Skin of body (tissue), 2 donors: ENCODE results near the gene LHPP. TPM values are rescaled to one million over a fixed set of nuclear protein-coding genes. Genes with fewer than 3 reads are reported as not detected.
"Not testable (repeated sequence)": the region's sequence is repeated elsewhere in the genome, so short reads cannot be mapped to it uniquely, and the experiment has no call there.

Source experiments
- DNase-seq: peaks from one replicate; lab custom pipeline; 2025; lab: John Stamatoyannopoulos, UW
- total RNA-seq: library from RNA; depleted of rRNA; stranded (reverse); fragments of >200 nt; gene quantifications from one replicate; pipeline ENCODE4 v1.2.3, GENCODE V29; 2014

The LHPP gene
- total RNA-seq, 1 donor from 2014 or later, result 7.7 TPM

DNA sequence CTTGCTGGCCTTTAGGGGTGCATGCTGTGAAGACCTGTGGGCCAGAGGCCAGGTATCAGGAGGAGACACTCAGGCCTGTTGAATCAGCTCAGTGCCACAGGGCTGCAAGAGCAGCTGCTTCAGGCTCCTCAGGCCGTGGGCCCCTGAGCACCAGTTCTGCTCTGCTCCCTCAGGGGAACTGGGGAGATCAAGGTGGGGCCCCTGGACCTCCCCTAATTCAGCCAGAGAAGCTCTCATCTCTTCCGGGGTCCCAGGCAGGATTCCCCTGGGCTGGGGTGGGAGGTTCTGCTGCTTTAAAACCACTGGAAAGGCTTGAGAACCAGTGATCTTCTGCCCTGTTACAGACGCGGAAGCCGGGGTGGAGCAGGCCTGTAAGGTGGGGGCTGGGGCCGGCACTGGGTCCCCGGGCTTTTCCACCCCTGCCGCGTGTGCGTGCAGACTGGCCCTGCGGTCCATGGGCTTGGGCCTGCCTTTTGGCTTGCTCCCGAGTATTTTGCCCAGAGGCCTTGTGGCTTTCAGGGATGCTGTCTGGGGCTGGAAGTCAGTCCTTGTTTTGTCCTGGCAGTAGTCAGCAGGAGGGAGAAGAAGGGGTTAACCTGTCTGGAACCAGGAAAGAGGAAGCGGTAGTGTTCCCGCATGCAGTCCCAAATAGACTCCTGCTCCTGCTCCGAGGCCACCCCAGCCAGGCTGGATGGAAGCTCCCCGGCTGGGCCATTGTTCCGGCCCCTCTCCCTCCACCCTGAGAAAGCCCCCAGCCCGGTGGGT lies 74.3 kb downstream of the LHPP start:
- no peak for DNase-seq

DNA sequence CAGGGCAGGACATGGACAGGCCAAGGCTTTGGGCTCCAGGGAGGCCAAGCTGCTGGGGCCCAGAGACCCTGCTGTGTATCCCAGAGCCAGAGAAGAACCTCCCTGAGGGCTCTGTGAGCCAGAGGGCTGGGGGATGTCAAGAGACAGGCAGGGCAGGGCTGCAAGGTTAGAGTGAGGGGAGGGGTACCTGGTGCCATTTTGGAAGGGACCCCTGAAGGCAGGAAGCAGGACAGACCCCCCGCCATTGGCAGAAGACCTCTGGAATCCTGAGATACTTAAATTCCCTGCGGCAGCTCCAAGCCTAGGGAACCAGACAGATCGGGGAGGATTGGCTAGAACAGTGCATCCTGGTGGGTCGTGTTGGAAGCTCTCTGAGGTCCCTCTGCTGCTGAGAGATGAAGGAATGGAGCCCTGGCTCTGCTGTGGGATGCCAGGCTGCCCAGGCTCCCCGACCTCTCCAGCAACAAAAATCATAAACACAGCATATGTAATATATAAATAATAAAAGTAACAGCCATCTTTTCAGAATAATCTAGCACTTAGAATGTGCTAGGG lies 75.0 kb downstream of the LHPP start:
- no peak for DNase-seq

DNA sequence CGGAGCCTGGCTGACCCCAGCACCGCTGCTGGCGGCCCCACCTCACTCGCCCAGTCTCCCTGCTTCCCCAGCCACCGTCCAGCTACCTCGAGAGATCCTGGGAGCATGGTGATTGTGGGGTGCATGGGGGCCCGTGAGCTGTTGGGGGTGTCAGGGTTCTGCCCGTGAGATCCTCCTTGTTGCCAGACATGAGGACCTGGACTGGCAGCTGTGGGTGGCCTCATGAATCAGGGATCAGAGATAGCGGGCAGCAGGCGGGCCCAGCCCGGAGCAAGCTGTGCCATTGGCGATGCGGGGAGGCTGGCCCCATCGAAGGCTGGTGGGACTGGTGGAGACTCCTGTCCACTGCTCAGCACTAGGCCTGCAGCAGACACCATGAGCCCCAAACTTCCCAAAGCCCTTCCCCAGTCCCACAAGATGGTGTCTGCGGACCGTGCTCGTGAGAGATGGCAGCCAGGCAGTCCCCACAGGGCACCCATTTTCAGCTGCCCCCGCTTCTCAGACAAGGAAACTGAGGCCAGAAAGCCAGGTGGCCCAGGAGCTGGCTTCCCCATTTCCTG lies 75.6 kb downstream of the LHPP start:
- DNase-seq, result no peak

DNA sequence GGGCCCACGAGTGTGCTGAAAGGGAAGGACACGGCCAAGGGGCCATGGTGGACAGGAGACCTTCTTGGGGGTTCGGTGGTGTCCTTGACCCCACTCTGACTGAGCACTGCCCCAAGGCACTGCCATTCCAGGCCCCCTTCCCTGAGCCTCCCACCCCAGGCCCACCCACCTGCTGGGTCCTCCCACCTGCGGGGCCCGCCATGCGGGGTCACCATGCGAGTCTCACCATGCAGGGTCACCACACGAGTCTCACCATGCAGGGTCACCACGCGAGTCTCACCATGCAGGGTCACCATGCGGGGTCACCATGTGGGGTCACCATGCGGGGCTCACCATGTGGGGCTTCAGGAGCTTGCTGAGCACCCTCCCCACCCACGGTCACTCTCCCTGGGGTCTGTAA lies 76.3 kb downstream of the LHPP start:
- no peak for DNase-seq

DNA sequence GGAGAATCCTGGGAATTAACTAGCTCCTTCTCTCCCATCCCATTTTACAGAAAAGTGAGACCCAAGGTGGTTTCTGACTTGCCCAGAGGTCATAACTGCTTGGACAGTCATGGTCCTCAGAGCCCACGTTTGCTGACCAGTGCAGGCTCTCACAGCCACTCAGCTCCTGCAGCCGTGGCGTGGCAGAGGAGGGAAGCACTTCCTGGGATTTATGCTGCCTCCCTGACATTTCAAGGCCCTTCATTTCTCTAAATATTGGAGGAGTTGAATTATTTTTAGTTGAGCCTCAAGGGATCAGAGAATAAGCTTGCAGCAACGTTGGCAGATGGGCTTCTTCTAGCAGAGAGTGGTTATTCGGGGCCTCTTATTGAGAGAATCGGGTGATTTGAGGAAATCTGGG lies 77.1 kb downstream of the LHPP start:
- DNase-seq, result no peak

DNA sequence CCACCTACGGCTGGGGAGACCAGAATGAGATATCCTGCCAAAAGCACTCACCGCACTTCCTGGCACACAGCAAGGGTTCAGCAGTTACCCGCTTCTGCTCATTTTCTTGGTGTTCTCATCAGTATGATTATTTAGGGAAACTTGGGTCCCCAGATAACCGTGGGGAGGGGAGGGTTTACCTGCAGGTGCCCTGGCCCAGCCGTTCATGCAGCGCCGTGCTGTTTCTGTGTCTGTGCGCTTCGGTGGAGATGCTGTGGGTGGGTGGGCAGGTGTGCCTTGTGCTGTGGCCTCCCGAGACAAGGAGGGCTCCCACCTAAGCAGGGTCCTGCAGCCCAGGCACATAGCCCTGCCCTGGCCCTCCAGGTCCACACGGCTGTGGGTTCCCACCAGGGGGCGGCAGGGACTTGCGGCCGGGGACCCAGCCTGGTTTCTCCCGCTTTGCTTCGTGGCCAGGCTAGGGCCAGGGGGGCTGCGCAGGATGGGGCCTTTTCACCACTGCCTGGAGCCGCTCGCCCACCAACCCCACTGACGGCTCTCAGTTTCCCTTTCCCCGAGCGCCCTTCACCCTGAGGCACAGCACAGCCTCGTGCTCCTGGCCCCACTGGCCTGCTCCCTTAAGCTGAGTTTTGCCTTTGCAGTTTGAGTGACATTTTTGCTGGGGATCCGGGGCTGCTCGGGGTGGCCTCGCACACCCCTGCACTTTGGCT lies 78.5 kb downstream of the LHPP start:
- no peak for DNase-seq

DNA sequence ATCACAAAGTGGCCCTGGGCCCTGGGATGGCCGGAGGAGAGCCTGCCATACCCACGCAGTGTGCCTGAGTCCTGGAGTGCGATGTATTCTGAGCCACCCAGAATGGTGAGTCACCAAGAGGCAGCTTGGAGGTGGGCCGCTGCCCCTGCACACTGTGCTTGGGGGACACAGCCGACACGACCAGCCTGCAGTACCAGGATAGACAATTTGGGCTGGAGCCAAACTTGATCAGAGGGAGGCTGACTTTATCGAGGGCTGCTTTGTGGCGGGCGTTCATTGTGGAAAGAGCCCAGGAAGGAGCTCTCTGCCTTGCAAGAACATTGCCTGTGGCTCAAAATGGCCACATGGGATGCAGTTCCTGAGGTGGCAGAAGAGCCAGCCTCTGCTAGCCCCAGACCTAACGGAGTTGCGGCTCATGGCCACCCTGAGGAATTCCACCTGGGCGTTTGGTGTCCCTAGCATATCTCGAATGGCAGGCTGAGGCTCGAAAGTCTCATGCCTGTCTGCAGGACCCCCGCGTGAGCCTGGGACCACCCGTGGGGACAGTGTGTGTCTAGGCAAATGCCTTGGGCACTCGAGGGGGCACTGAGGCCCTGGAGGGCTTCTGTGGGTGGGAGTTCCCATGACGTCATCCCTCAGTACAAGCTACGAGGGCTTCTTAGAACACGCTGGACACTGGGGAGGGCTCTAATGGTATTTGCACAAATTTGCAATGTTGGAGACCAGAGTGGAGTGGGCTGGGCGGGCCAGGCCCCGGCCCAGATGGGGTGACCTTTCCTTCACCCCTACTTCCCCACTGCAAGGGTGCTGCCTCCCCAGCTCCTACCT lies 79.7 kb downstream of the LHPP start:
- no peak for DNase-seq

DNA sequence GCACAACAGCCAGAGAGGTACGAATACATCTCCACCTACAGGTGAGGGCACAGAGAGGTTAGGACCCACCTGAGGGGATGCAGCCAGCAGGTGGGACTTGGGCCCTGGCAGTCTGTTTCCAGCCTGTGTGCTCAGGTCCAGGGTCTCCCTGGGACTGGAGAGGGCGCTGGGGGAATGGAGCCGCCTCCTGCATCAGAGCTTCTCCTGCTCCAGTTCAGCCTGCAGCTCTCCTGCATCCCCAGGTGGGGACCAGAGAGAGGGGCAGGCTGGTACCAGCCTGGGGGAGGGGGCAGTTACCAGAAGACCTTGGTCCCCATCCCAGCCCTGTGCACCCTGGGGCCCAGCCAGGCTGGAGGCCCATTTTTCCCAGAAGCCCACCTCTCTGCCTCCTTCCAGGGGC lies 80.7 kb downstream of the LHPP start:
- no peak for DNase-seq

DNA sequence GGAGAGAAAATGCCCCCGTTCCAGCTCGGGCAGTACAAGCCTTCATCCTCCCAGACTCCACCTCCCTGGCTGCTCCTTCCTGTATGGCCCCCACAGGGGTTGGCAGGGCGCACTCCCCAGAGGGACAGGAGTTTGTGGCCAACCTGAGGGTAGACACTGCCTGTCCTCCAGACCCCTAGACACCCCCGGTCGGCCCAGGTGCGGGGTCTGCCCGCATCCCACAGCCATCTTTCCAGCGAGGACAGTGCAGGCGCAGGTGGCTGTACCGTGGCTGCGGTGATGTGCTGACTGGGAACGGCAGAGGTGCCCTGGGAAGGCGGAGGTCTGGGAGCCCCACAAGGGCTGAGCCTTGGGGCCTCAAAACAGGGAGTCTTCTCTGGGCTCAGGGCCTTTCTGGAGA lies 81.5 kb downstream of the LHPP start:
- DNase-seq, result no peak

DNA sequence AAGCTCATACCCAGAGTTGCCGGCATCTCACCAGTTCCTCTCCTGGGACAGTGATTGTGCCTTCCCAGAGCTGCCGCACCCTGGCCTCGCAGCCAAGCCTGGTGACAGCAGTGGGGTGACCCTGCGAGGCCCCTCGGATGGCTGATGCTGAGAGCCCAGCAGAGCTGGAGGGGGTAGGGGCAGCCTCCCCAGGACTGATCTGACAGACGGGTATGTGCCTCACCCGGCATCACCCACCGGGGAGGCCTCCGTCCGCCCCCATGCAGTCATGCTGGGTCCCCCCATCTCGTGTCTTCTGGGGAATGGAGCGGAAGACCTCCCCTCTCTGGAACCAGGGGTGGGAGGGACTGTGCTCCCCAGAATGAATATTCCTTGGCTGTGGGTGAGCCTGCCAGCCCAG lies 82.3 kb downstream of the LHPP start:
- DNase-seq, result no peak

DNA sequence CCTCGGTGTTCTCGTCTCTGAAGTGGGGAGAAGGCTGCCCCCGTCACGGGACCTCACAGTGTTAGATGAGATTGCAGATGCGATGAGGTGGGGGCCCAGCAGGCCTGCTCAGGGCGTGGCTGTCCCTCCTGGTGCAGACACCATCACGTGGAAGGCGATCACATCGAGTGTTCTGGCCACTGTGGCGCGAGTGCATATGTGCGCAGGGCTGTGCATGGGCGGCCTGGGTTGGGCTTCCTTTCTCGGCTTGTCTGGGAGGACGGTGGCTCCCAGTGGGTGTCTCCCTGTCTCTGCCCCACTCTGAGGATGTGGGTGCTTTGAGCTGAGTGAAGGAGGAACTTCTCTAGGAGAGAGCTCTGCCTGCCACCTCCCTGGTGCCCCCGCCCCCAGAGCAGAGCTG lies 83.1 kb downstream of the LHPP start:
- DNase-seq, result no peak

DNA sequence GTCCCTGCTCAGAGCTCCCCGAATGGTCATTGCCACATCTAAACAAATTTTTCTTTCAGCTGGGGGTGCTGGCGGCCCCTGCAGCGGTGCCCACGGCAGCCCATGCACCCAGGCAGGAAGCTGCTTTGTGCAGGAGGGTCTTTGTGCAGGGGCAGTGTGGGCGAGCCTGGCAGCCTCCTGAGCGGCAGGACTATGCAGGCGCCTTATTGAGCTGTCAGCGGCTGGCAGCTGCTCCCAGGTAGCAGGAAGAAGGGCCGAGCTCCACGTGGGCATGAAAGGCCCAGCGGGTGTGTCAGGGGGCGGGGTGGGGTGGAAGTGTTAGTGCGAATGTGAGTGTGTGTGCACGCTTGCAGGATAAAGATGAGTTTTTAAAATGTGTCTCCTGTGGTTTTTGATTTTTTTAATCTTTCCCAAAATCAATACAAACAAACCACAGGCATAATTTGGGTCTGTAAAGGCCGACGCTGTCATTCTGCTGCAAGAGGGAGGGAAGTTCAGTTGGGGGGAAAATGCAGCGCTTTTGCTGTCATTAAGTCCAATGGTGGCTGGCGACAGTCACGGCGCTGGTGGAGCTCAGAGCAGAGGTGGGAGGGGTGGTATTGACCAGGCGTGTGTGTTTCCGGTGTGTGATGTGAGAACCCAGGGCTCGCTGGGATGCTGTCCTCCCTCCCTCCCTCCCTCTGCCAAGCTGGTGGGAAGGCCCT lies 83.9 kb downstream of the LHPP start:
- DNase-seq, result no peak

DNA sequence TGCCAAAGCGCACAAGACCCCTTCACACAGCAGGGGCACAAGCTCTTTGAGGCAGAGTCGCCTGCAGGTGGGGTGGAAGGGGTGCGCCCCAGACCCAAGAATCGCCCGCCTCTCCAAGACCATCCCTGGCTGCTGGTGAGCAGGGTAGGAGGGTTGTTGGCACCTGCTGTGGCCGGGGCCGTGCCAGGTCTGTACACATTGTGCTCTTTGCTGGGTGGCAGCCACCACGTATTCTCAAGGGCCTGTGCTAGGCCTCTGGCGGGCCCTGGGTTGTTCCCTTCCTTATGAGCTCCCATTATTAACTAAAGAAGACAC lies 84.4 kb downstream of the LHPP start:
- no peak for DNase-seq

DNA sequence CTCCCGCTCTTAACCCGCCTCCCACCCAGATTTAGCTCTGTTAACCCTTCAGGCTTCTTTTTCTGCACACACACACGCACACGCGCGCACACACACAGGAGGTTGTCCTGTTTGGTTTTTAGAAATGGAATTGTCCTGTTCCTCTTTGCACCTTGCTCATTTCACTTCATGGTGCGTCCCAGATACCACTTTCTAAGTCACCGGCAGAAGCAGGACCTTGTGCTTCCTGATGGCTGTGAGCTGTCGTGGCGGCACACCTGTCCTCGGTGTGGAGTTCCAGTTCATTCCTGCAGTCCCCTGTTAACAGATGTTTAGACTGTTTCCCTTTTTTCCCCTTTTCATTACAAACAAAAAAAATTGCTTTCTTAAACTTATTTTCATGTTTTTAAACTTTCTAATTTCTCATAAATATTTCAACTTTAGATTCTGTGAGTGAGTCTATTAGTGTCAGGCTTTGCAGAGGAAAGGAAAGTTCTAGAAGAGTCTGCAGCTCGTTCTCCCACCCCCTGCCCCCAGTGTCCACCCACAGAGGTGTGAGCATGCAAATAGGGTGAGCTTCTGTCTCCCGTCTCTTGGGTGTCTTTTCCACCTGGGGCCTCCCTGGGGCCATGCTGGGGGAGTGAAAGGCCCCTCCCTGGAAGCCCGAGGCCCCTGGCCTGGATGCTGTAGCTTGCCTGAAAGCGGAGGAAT lies 85.5 kb downstream of the LHPP start:
- no peak for DNase-seq

DNA sequence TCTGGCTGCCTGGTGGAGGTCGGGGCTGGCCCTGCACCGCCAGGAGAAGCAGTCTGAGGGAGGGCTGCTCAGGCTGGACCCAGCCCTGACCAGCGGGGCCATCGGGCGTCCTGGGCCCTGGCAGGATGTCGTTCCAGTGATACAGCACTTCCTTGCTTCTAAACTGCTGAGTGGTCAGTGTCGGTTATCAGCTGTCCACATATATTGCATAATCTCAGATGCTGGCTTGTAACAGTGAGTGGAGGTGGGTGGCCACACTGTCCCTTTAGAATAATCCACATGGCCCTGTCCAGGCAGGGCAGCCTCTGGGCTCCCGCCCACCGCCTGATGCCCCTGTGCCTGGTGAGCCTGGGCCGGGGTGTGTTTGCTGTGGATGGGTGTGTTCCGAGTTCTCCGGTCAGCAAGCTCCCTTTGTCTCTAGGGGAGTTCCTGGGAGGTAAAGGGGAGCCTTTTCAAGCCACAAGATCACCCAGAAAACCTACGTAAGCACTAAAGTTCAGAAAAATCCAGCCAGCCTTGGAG lies 86.1 kb downstream of the LHPP start:
- DNase-seq, result no peak

DNA sequence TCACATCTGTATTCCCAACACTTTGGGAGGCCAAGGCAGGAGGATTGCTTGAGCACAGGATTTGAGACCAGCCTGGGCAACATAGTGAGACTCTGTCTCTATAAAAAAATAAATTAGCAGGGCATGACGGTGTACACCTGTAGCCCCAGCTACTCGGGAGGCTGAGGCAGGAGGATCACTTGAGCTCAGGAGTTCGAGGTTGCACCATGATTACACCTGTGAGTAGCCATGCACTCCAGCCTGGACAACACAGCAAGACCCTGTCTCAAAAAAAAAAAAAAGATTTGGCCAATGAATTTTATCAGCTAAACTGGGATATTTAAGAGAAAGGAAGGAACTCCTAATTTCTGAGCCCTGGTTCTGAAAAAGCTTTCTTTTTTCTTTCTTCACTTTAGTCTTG lies 87.5 kb downstream of the LHPP start:
- not testable (repeated sequence) for DNase-seq

DNA sequence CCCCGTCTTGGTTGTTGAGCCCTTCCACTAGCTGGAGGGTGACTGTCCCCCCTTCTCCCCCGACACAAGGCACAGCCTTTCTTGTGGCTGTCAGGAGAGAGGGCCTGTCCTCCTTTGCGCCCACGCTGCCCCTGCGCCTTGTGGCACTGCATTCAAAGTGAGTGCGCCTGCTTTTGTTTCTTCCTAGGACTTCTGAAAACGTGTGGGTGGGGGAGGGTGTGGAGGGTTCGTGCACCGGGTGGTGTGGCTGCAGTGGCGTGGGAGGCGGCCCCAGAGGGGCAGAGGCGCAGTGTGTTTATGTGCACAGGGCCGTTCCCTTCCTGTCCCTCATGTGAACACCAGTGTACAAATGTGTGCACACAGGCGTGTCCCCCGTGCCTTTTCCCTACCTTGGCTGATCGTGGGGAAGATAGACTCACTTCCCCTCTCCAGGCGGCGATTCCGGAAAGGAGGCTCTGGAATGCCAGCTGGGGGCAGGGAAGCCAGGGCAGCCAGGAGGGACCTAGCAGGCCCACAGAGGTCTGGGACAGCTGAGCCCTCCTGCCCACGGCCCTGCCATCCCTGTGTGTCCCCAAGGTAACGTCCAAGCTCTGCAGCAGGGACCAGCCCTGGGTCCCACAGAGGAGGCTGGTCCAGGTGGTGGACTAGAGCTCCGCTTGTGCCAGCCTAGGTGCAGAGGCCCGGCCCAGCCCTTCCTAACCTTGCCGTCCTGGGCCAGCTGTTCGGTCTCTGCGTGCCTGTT lies 88.8 kb downstream of the LHPP start:
- no peak for DNase-seq

DNA sequence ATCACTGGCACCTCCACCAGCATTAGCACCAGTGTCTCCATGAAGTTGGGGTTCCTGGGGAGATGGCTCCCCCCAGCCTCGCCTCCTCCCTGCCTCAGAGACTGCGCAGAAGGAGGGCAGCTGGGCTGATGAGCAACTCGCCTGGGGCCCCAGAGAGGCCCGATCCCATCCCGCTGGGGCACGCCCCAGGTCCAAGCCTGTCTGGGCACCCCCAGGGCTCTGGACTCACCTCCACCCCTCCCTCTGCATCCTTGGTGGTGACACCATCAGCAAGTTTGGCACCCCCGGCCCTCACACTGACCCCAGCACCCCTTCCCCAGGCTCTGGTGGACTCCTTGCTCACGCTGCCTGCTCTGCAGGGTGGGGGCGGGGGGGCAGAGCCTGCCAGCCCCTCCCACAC lies 89.5 kb downstream of the LHPP start:
- DNase-seq, result no peak

DNA sequence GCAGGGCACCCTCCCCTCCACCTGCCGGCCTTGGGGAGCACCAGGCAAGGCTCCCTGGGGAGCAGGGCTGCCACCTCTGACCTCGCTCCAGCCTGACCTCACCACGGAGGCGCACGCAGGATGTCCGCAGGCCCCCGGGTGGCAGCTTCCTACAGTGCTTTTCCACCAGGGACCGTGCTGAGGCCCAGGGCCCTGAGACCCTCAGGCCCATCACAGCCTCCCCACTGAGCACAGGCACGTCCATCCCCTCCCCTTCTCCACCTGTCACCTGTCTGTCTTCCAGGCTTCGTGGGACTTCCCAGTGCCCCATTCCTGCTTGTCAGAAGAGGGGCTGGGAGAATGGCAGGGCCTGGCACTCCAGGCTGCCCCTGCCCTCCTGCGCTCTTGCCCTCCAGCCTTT lies 90.1 kb downstream of the LHPP start:
- no peak for DNase-seq
